ENCODE measurements around the gene INTS1. TPM values are rescaled to one million over a fixed set of nuclear protein-coding genes. Genes with fewer than 3 reads are reported as not detected.

The INTS1 gene, protein sequence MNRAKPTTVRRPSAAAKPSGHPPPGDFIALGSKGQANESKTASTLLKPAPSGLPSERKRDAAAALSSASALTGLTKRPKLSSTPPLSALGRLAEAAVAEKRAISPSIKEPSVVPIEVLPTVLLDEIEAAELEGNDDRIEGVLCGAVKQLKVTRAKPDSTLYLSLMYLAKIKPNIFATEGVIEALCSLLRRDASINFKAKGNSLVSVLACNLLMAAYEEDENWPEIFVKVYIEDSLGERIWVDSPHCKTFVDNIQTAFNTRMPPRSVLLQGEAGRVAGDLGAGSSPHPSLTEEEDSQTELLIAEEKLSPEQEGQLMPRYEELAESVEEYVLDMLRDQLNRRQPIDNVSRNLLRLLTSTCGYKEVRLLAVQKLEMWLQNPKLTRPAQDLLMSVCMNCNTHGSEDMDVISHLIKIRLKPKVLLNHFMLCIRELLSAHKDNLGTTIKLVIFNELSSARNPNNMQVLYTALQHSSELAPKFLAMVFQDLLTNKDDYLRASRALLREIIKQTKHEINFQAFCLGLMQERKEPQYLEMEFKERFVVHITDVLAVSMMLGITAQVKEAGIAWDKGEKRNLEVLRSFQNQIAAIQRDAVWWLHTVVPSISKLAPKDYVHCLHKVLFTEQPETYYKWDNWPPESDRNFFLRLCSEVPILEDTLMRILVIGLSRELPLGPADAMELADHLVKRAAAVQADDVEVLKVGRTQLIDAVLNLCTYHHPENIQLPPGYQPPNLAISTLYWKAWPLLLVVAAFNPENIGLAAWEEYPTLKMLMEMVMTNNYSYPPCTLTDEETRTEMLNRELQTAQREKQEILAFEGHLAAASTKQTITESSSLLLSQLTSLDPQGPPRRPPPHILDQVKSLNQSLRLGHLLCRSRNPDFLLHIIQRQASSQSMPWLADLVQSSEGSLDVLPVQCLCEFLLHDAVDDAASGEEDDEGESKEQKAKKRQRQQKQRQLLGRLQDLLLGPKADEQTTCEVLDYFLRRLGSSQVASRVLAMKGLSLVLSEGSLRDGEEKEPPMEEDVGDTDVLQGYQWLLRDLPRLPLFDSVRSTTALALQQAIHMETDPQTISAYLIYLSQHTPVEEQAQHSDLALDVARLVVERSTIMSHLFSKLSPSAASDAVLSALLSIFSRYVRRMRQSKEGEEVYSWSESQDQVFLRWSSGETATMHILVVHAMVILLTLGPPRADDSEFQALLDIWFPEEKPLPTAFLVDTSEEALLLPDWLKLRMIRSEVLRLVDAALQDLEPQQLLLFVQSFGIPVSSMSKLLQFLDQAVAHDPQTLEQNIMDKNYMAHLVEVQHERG (N-terminal part only)
- 10 to 100 TPM; 88.2 to 88.4 TPM for total RNA-seq

GRCh38 chr7:1503816-1504775, at the start of gene INTS1:
Gene INTS1 (minus strand): TSS chr7:1504389. CDS start chr7:1503960, 429 bp downstream.

GRCh38 chr7:1458683-1459511, 45.3 kb downstream of the INTS1 start, which contains the start of gene MICALL2:
Gene MICALL2 (minus strand): TSS chr7:1459470. CDS start chr7:1459326, 144 bp downstream.

Other genes with a start within 250 kb of the INTS1 start
- gene MICALL2, start 44.9 kb downstream of the INTS1 start, total RNA-seq: 1 to 10 TPM; 2.0 TPM
- gene MAFK, start 26.3 kb upstream of the INTS1 start, total RNA-seq: 10 to 100 TPM; 31.0 to 33.6 TPM
- gene TMEM184A, start 51.8 kb upstream of the INTS1 start, total RNA-seq: not detected
- gene PSMG3, start 65.6 kb upstream of the INTS1 start, total RNA-seq: 10 to 100 TPM; 24.5 to 26.2 TPM
- gene ELFN1, start 165.9 kb upstream of the INTS1 start, total RNA-seq: under 1 TPM in 1 of 2 experiments, not detected in 1; 0.05 TPM